Measurements from ENCODE around the gene PTPRD.

DNA sequence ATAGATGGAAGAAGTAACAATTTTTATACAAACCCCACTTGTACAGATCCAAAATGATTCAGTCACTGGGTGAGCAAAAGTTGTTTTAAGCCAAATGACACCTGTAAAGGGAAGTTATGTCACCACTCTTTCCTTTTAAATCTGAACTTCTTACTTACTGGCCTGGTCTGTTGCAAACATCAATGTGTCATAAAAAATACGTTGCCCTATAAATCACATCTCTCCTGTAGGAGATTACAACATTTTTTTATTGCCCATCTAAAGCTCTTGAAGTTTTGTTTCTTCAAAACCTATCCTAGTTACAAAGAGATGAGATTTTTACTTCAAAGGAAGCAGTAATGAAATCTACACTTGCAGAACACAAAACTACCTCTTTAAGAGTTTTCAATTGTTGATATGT lies 1725.4 kb downstream of the PTPRD start:
- TF ChIP-seq, protein P1, sequence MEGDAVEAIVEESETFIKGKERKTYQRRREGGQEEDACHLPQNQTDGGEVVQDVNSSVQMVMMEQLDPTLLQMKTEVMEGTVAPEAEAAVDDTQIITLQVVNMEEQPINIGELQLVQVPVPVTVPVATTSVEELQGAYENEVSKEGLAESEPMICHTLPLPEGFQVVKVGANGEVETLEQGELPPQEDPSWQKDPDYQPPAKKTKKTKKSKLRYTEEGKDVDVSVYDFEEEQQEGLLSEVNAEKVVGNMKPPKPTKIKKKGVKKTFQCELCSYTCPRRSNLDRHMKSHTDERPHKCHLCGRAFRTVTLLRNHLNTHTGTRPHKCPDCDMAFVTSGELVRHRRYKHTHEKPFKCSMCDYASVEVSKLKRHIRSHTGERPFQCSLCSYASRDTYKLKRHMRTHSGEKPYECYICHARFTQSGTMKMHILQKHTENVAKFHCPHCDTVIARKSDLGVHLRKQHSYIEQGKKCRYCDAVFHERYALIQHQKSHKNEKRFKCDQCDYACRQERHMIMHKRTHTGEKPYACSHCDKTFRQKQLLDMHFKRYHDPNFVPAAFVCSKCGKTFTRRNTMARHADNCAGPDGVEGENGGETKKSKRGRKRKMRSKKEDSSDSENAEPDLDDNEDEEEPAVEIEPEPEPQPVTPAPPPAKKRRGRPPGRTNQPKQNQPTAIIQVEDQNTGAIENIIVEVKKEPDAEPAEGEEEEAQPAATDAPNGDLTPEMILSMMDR (IDR thresholded peaks at IDR 0.05), result no peak
- no peak for TF ChIP-seq POLR2A (IDR thresholded peaks at IDR 0.05)
